ENCODE results near the gene CLCN6.

The CLCN6 gene

GRCh38 chr1:11856698-11857097 lies 50.7 kb downstream of the CLCN6 start:
- no peak for DNase-seq

GRCh38 chr1:11857164-11857851 lies 51.3 kb downstream of the CLCN6 start:
- DNase-seq = no peak

- no peak for DNase-seq
These were observed 52.2 kb downstream of the CLCN6 start for GRCh38 chr1:11858158-11858557.

GRCh38 chr1:11858613-11858967 lies 52.6 kb downstream of the CLCN6 start, which contains the start of gene NPPB:
TSS of gene NPPB (minus strand) at chr1:11858945. CDS start at chr1:11858833, 112 bp downstream.
- DNase-seq = no peak

- DNase-seq = peak; percentile 81
These were observed 53.2 kb downstream of the CLCN6 start for GRCh38 chr1:11858968-11859871.

- no peak for DNase-seq
These were observed 54.1 kb downstream of the CLCN6 start for GRCh38 chr1:11860083-11860482.

- DNase-seq = no peak
These were observed 54.6 kb downstream of the CLCN6 start for GRCh38 chr1:11860587-11860986.

- no peak for DNase-seq
These were observed 56.9 kb downstream of the CLCN6 start for GRCh38 chr1:11862890-11863289.

- DNase-seq = no peak
These were observed 62.5 kb downstream of the CLCN6 start for GRCh38 chr1:11868331-11868980.

- no peak for DNase-seq
These were observed 63.1 kb downstream of the CLCN6 start for GRCh38 chr1:11869104-11869503.

- no peak for DNase-seq
These were observed 63.7 kb downstream of the CLCN6 start for GRCh38 chr1:11869650-11870207.

- no peak for DNase-seq
These were observed 66.6 kb downstream of the CLCN6 start for GRCh38 chr1:11872545-11872944.

GRCh38 chr1:11873395-11874257 lies 67.6 kb downstream of the CLCN6 start:
- no peak for DNase-seq

GRCh38 chr1:11874258-11874562 lies 68.2 kb downstream of the CLCN6 start:
- no peak for DNase-seq

- no peak for DNase-seq
These were observed 68.6 kb downstream of the CLCN6 start for GRCh38 chr1:11874624-11875023.

- DNase-seq = no peak
These were observed 69.1 kb downstream of the CLCN6 start for GRCh38 chr1:11875094-11875493.

- DNase-seq = no peak
These were observed 71.1 kb downstream of the CLCN6 start for GRCh38 chr1:11877074-11877473.

GRCh38 chr1:11878081-11878890 lies 72.3 kb downstream of the CLCN6 start:
- DNase-seq = no peak

- no peak for DNase-seq
These were observed 72.8 kb downstream of the CLCN6 start for GRCh38 chr1:11878891-11879190.

- DNase-seq = no peak
These were observed 73.6 kb downstream of the CLCN6 start for GRCh38 chr1:11879311-11880180.

- no peak for DNase-seq
These were observed 74.2 kb downstream of the CLCN6 start for GRCh38 chr1:11880181-11880575.
